ENCODE data around the gene STYK1. TPM values are rescaled to one million over a fixed set of nuclear protein-coding genes. Genes with fewer than 3 reads are reported as not detected.
A peak's percentile ranks its signal among the peaks of the same experiment; 100 is the strongest.

STYK1 gene
- not detected in 2 replicates for total RNA-seq (2014; rRNA removed; shearing (Covaris generic))

- DNase-seq, result no peak
- no peaks in the 10 kb centered on the region for H3K9me3 ChIP-seq (replicated peaks)
- no peak within 1 kb of the TSS for H3K4me3 ChIP-seq
- no peaks in the 10 kb centered on the region for H3K27me3 ChIP-seq
- no peaks in the 10 kb centered on the region for H3K4me1 ChIP-seq
- no peak within 1 kb of the TSS for H3K27ac ChIP-seq
- H3K36me3 ChIP-seq, result no peaks in the 10 kb centered on the region
Measured at GRCh38 chr12:10673659-10674384, at the start of gene STYK1. Gene STYK1, minus strand, starts transcription at chr12:10674052. Its CDS starts 39,434 bp downstream, at chr12:10634618.

GRCh38 chr12:10722905-10723746 is 49.3 kb upstream of the STYK1 start, which contains the start of gene YBX3:
Gene YBX3, minus strand, starts transcription at chr12:10723323. Its CDS starts 212 bp downstream, at chr12:10723111.
- H3K27me3 ChIP-seq, result no peaks in the 10 kb centered on the region
- H3K4me1 ChIP-seq, result peaks cover 31% of the 10 kb centered on the region
- H3K9me3 ChIP-seq (replicated peaks), result no peaks in the 10 kb centered on the region

GRCh38 chr12:10722502-10722904 is 48.7 kb upstream of the STYK1 start:
- Histone ChIP-seq H3K4me1 (peaks cover 37% of the 10 kb centered on the region), H3K4me3 (peak overlapping the region; percentile 89), H3K27me3 (no peaks in the 10 kb centered on the region), H3K9me3 (replicated peaks) (no peaks in the 10 kb centered on the region), H3K27ac (peak overlapping the region; percentile 90), H3K36me3 (no peaks in the 10 kb centered on the region)
- DNase-seq, result peak in 1 of 2 experiments; percentile 45

More at GRCh38 chr12:10722905-10723746, 49.3 kb upstream of the STYK1 start, which contains the start of gene YBX3:
- peak; percentile 77 to 85 for DNase-seq
- Histone ChIP-seq H3K36me3 (no peaks in the 10 kb centered on the region), H3K4me3 (peak within 1 kb of the TSS; percentile 89), H3K27ac (peak within 1 kb of the TSS; percentile 90)

- Histone ChIP-seq H3K4me1 (peaks cover 43% of the 10 kb centered on the region), H3K27me3 (no peaks in the 10 kb centered on the region), H3K36me3 (no peaks in the 10 kb centered on the region), H3K4me3 (peak overlapping the region; percentile 89), H3K27ac (peak overlapping the region; percentile 90), H3K9me3 (replicated peaks) (no peaks in the 10 kb centered on the region)
- peak; percentile 89 to 93 for DNase-seq
Measured at GRCh38 chr12:10721651-10722501, 48.0 kb upstream of the STYK1 start.

- no peaks in the 10 kb centered on the region for H3K36me3 ChIP-seq
- H3K9me3 ChIP-seq (replicated peaks), result no peaks in the 10 kb centered on the region
- peak overlapping the region; percentile 89 for H3K4me3 ChIP-seq
- H3K27me3 ChIP-seq, result no peaks in the 10 kb centered on the region
- no peak for DNase-seq
- H3K27ac ChIP-seq, result peak overlapping the region; percentile 90
- peaks cover 47% of the 10 kb centered on the region for H3K4me1 ChIP-seq
Measured at GRCh38 chr12:10720974-10721650, 47.3 kb upstream of the STYK1 start.

- Histone ChIP-seq H3K4me1 (peaks cover 50% of the 10 kb centered on the region), H3K9me3 (replicated peaks) (no peaks in the 10 kb centered on the region), H3K4me3 (no peak overlapping the region), H3K27ac (no peak overlapping the region), H3K36me3 (peaks cover 10% of the 10 kb centered on the region; the same call in 1 of the 2 replicates), H3K27me3 (no peaks in the 10 kb centered on the region)
- no peak for DNase-seq
Measured at GRCh38 chr12:10719482-10719881, 45.6 kb upstream of the STYK1 start.

GRCh38 chr12:10718279-10718821 is 44.5 kb upstream of the STYK1 start:
- peak overlapping the region; percentile 30 for H3K4me3 ChIP-seq
- peak overlapping the region; percentile 37 for H3K27ac ChIP-seq
- peak; percentile 59 to 85 for DNase-seq
- peaks cover 21% of the 10 kb centered on the region for H3K36me3 ChIP-seq
- no peaks in the 10 kb centered on the region for H3K9me3 ChIP-seq (replicated peaks)
- no peaks in the 10 kb centered on the region for H3K27me3 ChIP-seq
- H3K4me1 ChIP-seq, result peaks cover 44% of the 10 kb centered on the region

GRCh38 chr12:10717410-10717809 is 43.6 kb upstream of the STYK1 start:
- H3K4me1 ChIP-seq, result peaks cover 44% of the 10 kb centered on the region
- no peak overlapping the region for H3K4me3 ChIP-seq
- no peaks in the 10 kb centered on the region for H3K9me3 ChIP-seq (replicated peaks)
- no peaks in the 10 kb centered on the region for H3K27me3 ChIP-seq
- H3K27ac ChIP-seq, result peak overlapping the region; percentile 37
- H3K36me3 ChIP-seq, result peaks cover 28% of the 10 kb centered on the region
- peak; percentile 4 to 36 for DNase-seq

- peak overlapping the region; percentile 37 for H3K27ac ChIP-seq
- H3K9me3 ChIP-seq (replicated peaks), result no peaks in the 10 kb centered on the region
- peaks cover 34% of the 10 kb centered on the region for H3K36me3 ChIP-seq
- peaks cover 44% of the 10 kb centered on the region for H3K4me1 ChIP-seq
- H3K4me3 ChIP-seq, result peak overlapping the region; percentile 5; the same call in 1 of the 2 replicates
- no peaks in the 10 kb centered on the region for H3K27me3 ChIP-seq
- DNase-seq, result peak; percentile 82 to 86
Measured at GRCh38 chr12:10716704-10717315, 43.0 kb upstream of the STYK1 start.

- H3K4me3 ChIP-seq, result peak overlapping the region; percentile 5; the same call in 1 of the 2 replicates
- H3K9me3 ChIP-seq (replicated peaks), result no peaks in the 10 kb centered on the region
- H3K27ac ChIP-seq, result peak overlapping the region; percentile 37
- H3K4me1 ChIP-seq, result peaks cover 44% of the 10 kb centered on the region
- H3K36me3 ChIP-seq, result peaks cover 36% of the 10 kb centered on the region
- DNase-seq, result no peak
- no peaks in the 10 kb centered on the region for H3K27me3 ChIP-seq
Measured at GRCh38 chr12:10716277-10716676, 42.4 kb upstream of the STYK1 start.

- peaks cover 36% of the 10 kb centered on the region for H3K36me3 ChIP-seq
Measured at GRCh38 chr12:10715491-10715890, 41.6 kb upstream of the STYK1 start.

GRCh38 chr12:10709808-10710207 is 36.0 kb upstream of the STYK1 start:
- no peak overlapping the region for H3K4me3 ChIP-seq
- no peak overlapping the region for H3K27ac ChIP-seq
- H3K4me1 ChIP-seq, result no peaks in the 10 kb centered on the region; the same call in 1 of the 2 replicates
- H3K9me3 ChIP-seq (replicated peaks), result no peaks in the 10 kb centered on the region
- DNase-seq, result no peak
- H3K27me3 ChIP-seq, result no peaks in the 10 kb centered on the region
- peaks cover 66% of the 10 kb centered on the region for H3K36me3 ChIP-seq

More at GRCh38 chr12:10715491-10715890, 41.6 kb upstream of the STYK1 start:
- H3K27me3 ChIP-seq, result no peaks in the 10 kb centered on the region
- H3K4me3 ChIP-seq, result no peak overlapping the region
- H3K9me3 ChIP-seq (replicated peaks), result no peaks in the 10 kb centered on the region
- no peak for DNase-seq
- H3K27ac ChIP-seq, result no peak overlapping the region
- H3K4me1 ChIP-seq, result peaks cover 38% of the 10 kb centered on the region

GRCh38 chr12:10708862-10709261 is 35.0 kb upstream of the STYK1 start:
- Histone ChIP-seq H3K27ac (no peak overlapping the region), H3K4me3 (no peak overlapping the region)
- DNase-seq, result no peak

More at GRCh38 chr12:10708862-10709261, 35.0 kb upstream of the STYK1 start:
- no peaks in the 10 kb centered on the region for H3K9me3 ChIP-seq (replicated peaks)
- H3K4me1 ChIP-seq, result no peaks in the 10 kb centered on the region; the same call in 1 of the 2 replicates
- no peaks in the 10 kb centered on the region for H3K27me3 ChIP-seq
- H3K36me3 ChIP-seq, result peaks cover 65% of the 10 kb centered on the region

Measured in SJCRH30 (cell line).